Gastrocnemius medialis (tissue), 4 donors: Measurements from ENCODE around the gene ZNF750. TPM values are rescaled to one million over a fixed set of nuclear protein-coding genes. Genes with fewer than 3 reads are reported as not detected.

Source experiments
- ATAC-seq, 2 donors: fragments of 150-250 bp; one replicate each; pipeline ENCODE4 v1.9.1; 2016
- DNase-seq, 2 donors: peaks; one replicate each; pipeline ENCODE4 v3.0.0-alpha.2; 2019
- H3K27ac ChIP-seq, 4 donors: fragments of 200-600 bp; sonication (generic); 1 replicate in 1 of 4; 2 replicates in 3 of 4; pipeline ENCODE4 v1.5.1; 2016 to 2018; ENCODE audit warnings: mild to moderate bottlenecking in 2 of 4, moderate library complexity in 1 of 4
- H3K27me3 ChIP-seq, 3 donors: fragments of 200-600 bp; sonication (generic) in 2 of 3; 1 replicate in 1 of 3; 2 replicates in 2 of 3; pipeline versions ENCODE4 v1.5.1 to v1.6.0; 2016 to 2019; ENCODE audit warnings: mild to moderate bottlenecking in 1 of 3, moderate library complexity in 1 of 3
- H3K36me3 ChIP-seq, 2 donors: fragments of 200-600 bp; sonication (generic) in 1 of 2; one replicate each; pipeline ENCODE4 v1.5.1; 2017 to 2018
- H3K4me1 ChIP-seq, 2 donors: fragments of 200-600 bp; sonication (generic) in 1 of 2; one replicate each; pipeline ENCODE4 v1.5.1; 2016 to 2017; ENCODE audit warnings: mild to moderate bottlenecking in 2 of 2
- H3K4me3 ChIP-seq, 4 donors: fragments of 200-600 bp; sonication (generic) in 3 of 4; 1 replicate in 1 of 4; 2 replicates in 3 of 4; pipeline ENCODE4 v1.5.1; 2016 to 2019; ENCODE audit warnings: mild to moderate bottlenecking in 2 of 4
- H3K9me3 ChIP-seq, 3 donors: fragments of 200-600 bp; sonication (generic) in 2 of 3; 1 replicate in 1 of 3; 2 replicates in 2 of 3; pipeline ENCODE4 v1.5.1; 2016 to 2019
- POLR2A ChIP-seq, 2 donors: fragments of 450-650 bp; IDR thresholded peaks; one replicate each; pipeline ENCODE4 v1.6.1; 2017; ENCODE audit warnings: antibody characterized with exemption in 2 of 2, mild to moderate bottlenecking in 2 of 2, moderate library complexity in 2 of 2
- in situ Hi-C, 4 donors: fragments of 200-750 bp; cut with MboI; loops; one replicate each; pipeline versions ENCODE4 v1.15.0 to v1.8.0; 2017; ENCODE audit warnings: low sequenced_read_pairs in 4 of 4
- intact Hi-C: fragments of 100-400 bp; cut with DNase I; formaldehyde crosslinking; loops from one replicate; pipeline ENCODE4 v1.15.1; 2023; ENCODE audit warnings: low total_unique reads
- total RNA-seq, 4 donors: library from RNA; depleted of rRNA; stranded (reverse); fragments of >200 nt; gene quantifications; one replicate each; pipeline versions ENCODE4 v1.1.0 to v1.2.3, GENCODE V29; 2016
- TF ChIP-seq, protein P1 (sequence below), 5 experiments: fragments of 450-650 bp in 3 of 5; fragments of 200-600 bp in 2 of 5; sonication (generic) in 2 of 5; IDR thresholded peaks in 4 of 5; conservative IDR thresholded peaks in 1 of 5; 1 replicate in 4 of 5; 2 replicates in 1 of 5; pipeline ENCODE4 v1.5.1; 2016 to 2019; ENCODE audit warnings: antibody characterized with exemption in 5 of 5, mild to moderate bottlenecking in 3 of 5, moderate library complexity in 3 of 5

Gene ZNF750
- total RNA-seq, 4 donors from 2014 or later = 2.5 to 17.8 (median 11.7) TPM

DNA sequence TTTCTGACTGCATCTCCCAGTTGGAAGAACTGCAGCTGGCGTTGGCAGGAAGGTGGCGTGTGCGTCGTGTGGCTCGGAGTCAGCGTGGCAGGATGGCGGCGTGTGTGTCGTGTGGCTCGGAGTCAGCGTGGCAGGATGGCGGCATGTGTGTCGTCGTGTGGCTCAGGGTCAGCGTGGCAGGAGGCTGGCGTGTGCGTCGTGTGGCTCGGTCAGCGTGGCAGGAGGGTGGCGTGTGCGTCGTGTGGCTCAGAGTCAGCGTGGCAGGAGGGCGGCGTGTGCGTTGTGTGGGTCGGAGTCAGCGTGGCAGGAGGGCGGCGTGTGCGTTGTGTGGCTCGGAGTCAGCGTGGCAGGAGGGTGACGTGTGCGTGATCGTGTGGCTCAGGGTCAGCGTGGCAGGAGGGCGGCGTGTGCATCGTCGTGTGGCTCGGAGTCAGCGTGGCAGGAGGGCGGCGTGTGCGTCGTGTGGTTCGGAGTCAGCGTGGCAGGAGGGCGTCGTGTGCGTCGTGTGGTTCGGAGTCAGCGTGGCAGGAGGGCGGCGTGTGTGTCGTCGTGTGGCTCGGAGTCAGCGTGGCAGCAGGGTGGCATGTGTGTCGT is 38.3 kb downstream of the ZNF750 start:
- Histone ChIP-seq H3K27ac (no peak overlapping the region), H3K4me3 (no peak overlapping the region), H3K4me1 (peaks cover 16 to 22% of the 10 kb centered on the region in 2 donors), H3K27me3 (no peaks in the 10 kb centered on the region), H3K36me3 (peaks cover 0 to 10% of the 10 kb centered on the region in 2 donors), H3K9me3 (no peaks in the 10 kb centered on the region)
- ATAC-seq (no peak), DNase-seq (no peak)
- intact Hi-C loops = loop anchor here (5.0 kb wide), 1 partner anchor 111 kb away; no protein-coding TSS in a partner anchor
- no peak for TF ChIP-seq POLR2A (IDR thresholded peaks at IDR 0.05)
- TF ChIP-seq, protein P1, sequence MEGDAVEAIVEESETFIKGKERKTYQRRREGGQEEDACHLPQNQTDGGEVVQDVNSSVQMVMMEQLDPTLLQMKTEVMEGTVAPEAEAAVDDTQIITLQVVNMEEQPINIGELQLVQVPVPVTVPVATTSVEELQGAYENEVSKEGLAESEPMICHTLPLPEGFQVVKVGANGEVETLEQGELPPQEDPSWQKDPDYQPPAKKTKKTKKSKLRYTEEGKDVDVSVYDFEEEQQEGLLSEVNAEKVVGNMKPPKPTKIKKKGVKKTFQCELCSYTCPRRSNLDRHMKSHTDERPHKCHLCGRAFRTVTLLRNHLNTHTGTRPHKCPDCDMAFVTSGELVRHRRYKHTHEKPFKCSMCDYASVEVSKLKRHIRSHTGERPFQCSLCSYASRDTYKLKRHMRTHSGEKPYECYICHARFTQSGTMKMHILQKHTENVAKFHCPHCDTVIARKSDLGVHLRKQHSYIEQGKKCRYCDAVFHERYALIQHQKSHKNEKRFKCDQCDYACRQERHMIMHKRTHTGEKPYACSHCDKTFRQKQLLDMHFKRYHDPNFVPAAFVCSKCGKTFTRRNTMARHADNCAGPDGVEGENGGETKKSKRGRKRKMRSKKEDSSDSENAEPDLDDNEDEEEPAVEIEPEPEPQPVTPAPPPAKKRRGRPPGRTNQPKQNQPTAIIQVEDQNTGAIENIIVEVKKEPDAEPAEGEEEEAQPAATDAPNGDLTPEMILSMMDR (IDR thresholded peaks at IDR 0.05 in 4 of 5, conservative IDR thresholded peaks at IDR 0.05 in 1 of 5) = no peak
- in situ Hi-C loops = no loop called here

- intact Hi-C loops = loop anchor here (5.0 kb wide), 1 partner anchor 111 kb away; no protein-coding TSS in a partner anchor
- TF ChIP-seq, protein P1 (IDR thresholded peaks at IDR 0.05 in 4 of 5, conservative IDR thresholded peaks at IDR 0.05 in 1 of 5) = no peak
- no peak for TF ChIP-seq POLR2A (IDR thresholded peaks at IDR 0.05)
- DNase-seq (no peak), ATAC-seq (no peak)
- Histone ChIP-seq H3K9me3 (no peaks in the 10 kb centered on the region), H3K4me1 (peaks cover 16 to 21% of the 10 kb centered on the region in 2 donors), H3K27me3 (no peaks in the 10 kb centered on the region), H3K4me3 (no peak overlapping the region), H3K27ac (no peak overlapping the region), H3K36me3 (peaks cover 0 to 10% of the 10 kb centered on the region in 2 donors)
- in situ Hi-C loops = no loop called here
Observed at GRCh38 chr17:82800885-82801284, 38.9 kb downstream of the ZNF750 start.

GRCh38 chr17:82799591-82799990 is 40.2 kb downstream of the ZNF750 start:
- Histone ChIP-seq H3K27ac (no peak overlapping the region), H3K9me3 (no peaks in the 10 kb centered on the region), H3K4me3 (no peak overlapping the region), H3K36me3 (peaks cover 0 to 10% of the 10 kb centered on the region in 2 donors), H3K27me3 (no peaks in the 10 kb centered on the region), H3K4me1 (peaks cover 5 to 9% of the 10 kb centered on the region in 2 donors)
- ATAC-seq (no peak), DNase-seq (no peak)
- intact Hi-C loops = no loop called here
- in situ Hi-C loops = no loop called here
- no peak for TF ChIP-seq POLR2A (IDR thresholded peaks at IDR 0.05)
- TF ChIP-seq, protein P1 (IDR thresholded peaks at IDR 0.05 in 4 of 5, conservative IDR thresholded peaks at IDR 0.05 in 1 of 5) = no peak

DNA sequence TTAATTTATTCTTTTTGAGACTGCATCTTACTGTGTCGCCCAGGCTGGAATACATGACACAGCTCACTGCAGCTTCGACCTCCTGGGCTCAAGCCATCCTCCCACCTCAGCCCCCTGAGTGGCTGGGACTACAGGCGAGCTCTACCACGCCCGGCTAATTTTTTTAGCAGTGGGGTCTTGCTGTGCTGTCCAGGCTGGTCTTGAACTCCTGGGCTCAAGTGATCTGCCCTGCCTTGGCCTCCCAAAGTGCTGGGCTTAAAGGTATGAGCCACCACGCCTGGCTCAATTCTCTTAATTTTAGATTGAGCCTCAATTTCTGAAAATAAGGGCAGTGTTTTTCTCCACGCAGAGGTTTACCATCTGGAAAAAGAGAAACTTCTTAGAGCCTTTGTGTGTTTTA is 41.1 kb downstream of the ZNF750 start:
- ATAC-seq (no peak), DNase-seq (no peak)
- in situ Hi-C loops (no loop called here), intact Hi-C loops (no loop called here)
- Histone ChIP-seq H3K36me3 (peaks cover 0 to 10% of the 10 kb centered on the region in 2 donors), H3K27me3 (no peaks in the 10 kb centered on the region), H3K9me3 (no peaks in the 10 kb centered on the region), H3K4me1 (peaks cover 0 to under 1% of the 10 kb centered on the region in 2 donors), H3K27ac (no peak overlapping the region), H3K4me3 (no peak overlapping the region)
- TF ChIP-seq, protein P1 (IDR thresholded peaks at IDR 0.05 in 4 of 5, conservative IDR thresholded peaks at IDR 0.05 in 1 of 5) = no peak
- TF ChIP-seq POLR2A (IDR thresholded peaks at IDR 0.05) = no peak
